Loucy (cell line): ENCODE measurements around the gene RAB1A.

ENCODE experiments used
- H2AFZ ChIP-seq: fragments of 200-600 bp; sonication (generic); 2 replicates; pipeline ENCODE4 v1.6.0; 2016; ENCODE audit warnings: antibody characterized with exemption, mild to moderate bottlenecking, low read length, moderate library complexity
- H3F3A ChIP-seq: fragments of 200-600 bp; 2 replicates; pipeline ENCODE4 v1.6.0; 2016; ENCODE audit warnings: antibody characterized with exemption, low read depth, mild to moderate bottlenecking
- H3K27me3 ChIP-seq: fragments of 200-600 bp; sonication (generic); 2 replicates; pipeline ENCODE4 v1.6.1; 2014; ENCODE audit warnings: low read length, mild to moderate bottlenecking; ENCODE audit not compliant: insufficient read depth, poor library complexity, severe bottlenecking
- H3K36me3 ChIP-seq: fragments of 200-600 bp; sonication (generic); 2 replicates; pipeline ENCODE4 v1.6.1; 2016; ENCODE audit warnings: low read length; ENCODE audit not compliant: insufficient read depth
- H3K4me1 ChIP-seq: fragments of 200-600 bp; sonication (generic); 2 replicates; pipeline ENCODE4 v1.5.1; 2014; ENCODE audit warnings: low read length, mild to moderate bottlenecking; ENCODE audit not compliant: insufficient read depth, poor library complexity, severe bottlenecking
- H3K4me2 ChIP-seq: fragments of 200-600 bp; sonication (generic); 2 replicates; pipeline ENCODE4 v1.6.0; 2014; ENCODE audit warnings: antibody characterized with exemption, low read length, low read depth, mild to moderate bottlenecking; ENCODE audit not compliant: poor library complexity, severe bottlenecking
- H3K4me3 ChIP-seq: fragments of 200-600 bp; sonication (generic); 2 replicates; pipeline ENCODE4 v1.5.1; 2014; ENCODE audit warnings: low read length, mild to moderate bottlenecking, mixed read lengths; ENCODE audit not compliant: poor library complexity, severe bottlenecking
- H3K79me2 ChIP-seq: fragments of 200-600 bp; sonication (generic); 2 replicates; pipeline ENCODE4 v1.6.1; 2014; ENCODE audit warnings: low read length; ENCODE audit not compliant: insufficient read depth
- H3K9ac ChIP-seq: fragments of 200-600 bp; sonication (generic); 2 replicates; pipeline ENCODE4 v1.6.0; 2014; ENCODE audit warnings: mild to moderate bottlenecking, low read depth, low read length, moderate library complexity; ENCODE audit not compliant: poor library complexity, severe bottlenecking
- H3K9me2 ChIP-seq: fragments of 200-600 bp; sonication (generic); replicated peaks from 2 replicates; pipeline ENCODE4 v1.6.1; 2016; ENCODE audit warnings: low read depth, low read length, mixed read lengths
- H3K9me3 ChIP-seq: fragments of 200-600 bp; sonication (generic); 2 replicates; pipeline ENCODE4 v1.6.1; 2014; ENCODE audit warnings: mild to moderate bottlenecking, antibody characterized with exemption, low read length, low read depth; ENCODE audit not compliant: insufficient read depth
- H4K20me1 ChIP-seq: fragments of 200-600 bp; sonication (generic); 2 replicates; pipeline ENCODE4 v1.6.0; 2014; ENCODE audit warnings: antibody characterized with exemption, low read length, mild to moderate bottlenecking; ENCODE audit not compliant: insufficient read depth, poor library complexity, severe bottlenecking
- CTCF ChIP-seq: fragments of 200-600 bp; sonication (generic); conservative IDR thresholded peaks from 2 replicates; pipeline ENCODE4 v1.5.1; 2014; ENCODE audit warnings: mild to moderate bottlenecking, antibody characterized with exemption, low read length
- EZH2phosphoT487 ChIP-seq: fragments of 200-600 bp; IDR thresholded peaks from 2 replicates; pipeline ENCODE4 v1.6.1; 2018; ENCODE audit warnings: antibody characterized with exemption, mild to moderate bottlenecking, moderate library complexity, borderline replicate concordance

RAB1A gene

GRCh38 chr2:65114921-65115320, 15.0 kb downstream of the RAB1A start:
- Histone ChIP-seq H3K4me1 (no peaks in the 10 kb centered on the region), H4K20me1 (peaks cover 73% of the 10 kb centered on the region)

GRCh38 chr2:65113816-65114215, 16.1 kb downstream of the RAB1A start:
- H4K20me1 ChIP-seq: peaks cover 78% of the 10 kb centered on the region

More at GRCh38 chr2:65114921-65115320, 15.0 kb downstream of the RAB1A start:
- Histone ChIP-seq H3K27me3 (no peaks in the 10 kb centered on the region), H3K4me3 (no peak overlapping the region), H3K36me3 (no peaks in the 10 kb centered on the region; the same call in 1 of the 2 replicates), H3K79me2 (peaks cover 100% of the 10 kb centered on the region), H3K9ac (no peak overlapping the region), H3K4me2 (no peak overlapping the region), H3K9me2 (no peaks in the 10 kb centered on the region), H2AFZ (no peak overlapping the region), H3K9me3 (no peaks in the 10 kb centered on the region), H3F3A (no peaks in the 10 kb centered on the region)
- TF ChIP-seq CTCF (no peak), EZH2phosphoT487 (no peak)

GRCh38 chr2:65113229-65113628, 16.7 kb downstream of the RAB1A start:
- H3K9ac ChIP-seq: no peak overlapping the region
- H3K9me3 ChIP-seq: no peaks in the 10 kb centered on the region
- no peaks in the 10 kb centered on the region for H3K27me3 ChIP-seq
- H3K9me2 ChIP-seq: no peaks in the 10 kb centered on the region
- H2AFZ ChIP-seq: no peak overlapping the region
- H4K20me1 ChIP-seq: peaks cover 80% of the 10 kb centered on the region
- H3K36me3 ChIP-seq: no peaks in the 10 kb centered on the region; the same call in 1 of the 2 replicates
- TF ChIP-seq CTCF (no peak), EZH2phosphoT487 (no peak)
- no peaks in the 10 kb centered on the region for H3K4me1 ChIP-seq
- peaks cover 100% of the 10 kb centered on the region for H3K79me2 ChIP-seq
- no peak overlapping the region for H3K4me2 ChIP-seq
- H3F3A ChIP-seq: no peaks in the 10 kb centered on the region
- H3K4me3 ChIP-seq: no peak overlapping the region

More at GRCh38 chr2:65113816-65114215, 16.1 kb downstream of the RAB1A start:
- Histone ChIP-seq H3K27me3 (no peaks in the 10 kb centered on the region), H3K79me2 (peaks cover 100% of the 10 kb centered on the region), H3K9me2 (no peaks in the 10 kb centered on the region), H3K4me2 (no peak overlapping the region), H3K4me1 (no peaks in the 10 kb centered on the region), H3K9me3 (no peaks in the 10 kb centered on the region), H3K4me3 (no peak overlapping the region), H3F3A (no peaks in the 10 kb centered on the region), H3K9ac (no peak overlapping the region), H2AFZ (no peak overlapping the region), H3K36me3 (no peaks in the 10 kb centered on the region; the same call in 1 of the 2 replicates)
- TF ChIP-seq CTCF (no peak), EZH2phosphoT487 (no peak)
